ENCODE measurements around the gene QRICH1.

Gene QRICH1

GRCh38 chr3:49119439-49119838 is 25.6 kb upstream of the QRICH1 start:
- DNase-seq = no peak

- DNase-seq = no peak
These were observed 25.2 kb upstream of the QRICH1 start for GRCh38 chr3:49119036-49119435.

- DNase-seq = no peak
These were observed 18.4 kb upstream of the QRICH1 start for GRCh38 chr3:49112262-49112661.

- DNase-seq = no peak
These were observed 17.5 kb upstream of the QRICH1 start for GRCh38 chr3:49111347-49111746.

- no peak for DNase-seq
These were observed 16.9 kb upstream of the QRICH1 start for GRCh38 chr3:49110780-49111179.

GRCh38 chr3:49108346-49108745 is 14.5 kb upstream of the QRICH1 start:
- no peak for DNase-seq

- DNase-seq = peak; percentile 73 to 88
These were observed 10.8 kb upstream of the QRICH1 start, which contains the start of gene QARS1 for GRCh38 chr3:49104427-49105291. QARS1 (minus strand) TSS chr3:49104757; CDS start chr3:49104733, 24 bp downstream.

GRCh38 chr3:49104052-49104426 is 10.2 kb upstream of the QRICH1 start:
- no peak for DNase-seq

GRCh38 chr3:49100046-49100615 is 6.3 kb upstream of the QRICH1 start:
- DNase-seq = no peak

GRCh38 chr3:49098910-49099630 is 5.2 kb upstream of the QRICH1 start:
- no peak for DNase-seq

- peak; percentile 31 to 68 for DNase-seq
These were observed 4.6 kb upstream of the QRICH1 start for GRCh38 chr3:49098429-49098828.

GRCh38 chr3:49092938-49093852 is 676 bp downstream of the QRICH1 start:
- peak; percentile 24 to 63 for DNase-seq

- no peak for DNase-seq
These were observed 12.4 kb downstream of the QRICH1 start for GRCh38 chr3:49081429-49081828.

- DNase-seq = no peak
These were observed 14.6 kb downstream of the QRICH1 start for GRCh38 chr3:49079270-49079669.

- DNase-seq = no peak
These were observed 17.2 kb downstream of the QRICH1 start for GRCh38 chr3:49076646-49077045.

GRCh38 chr3:49076116-49076515 is 17.8 kb downstream of the QRICH1 start:
- no peak for DNase-seq

GRCh38 chr3:49058011-49058410 is 35.9 kb downstream of the QRICH1 start:
- no peak for DNase-seq

GRCh38 chr3:49057268-49057667 is 36.6 kb downstream of the QRICH1 start:
- no peak for DNase-seq

GRCh38 chr3:49054344-49054862 is 39.5 kb downstream of the QRICH1 start:
- no peak for DNase-seq

- DNase-seq = no peak
These were observed 40.3 kb downstream of the QRICH1 start for GRCh38 chr3:49053543-49053942.

- no peak for DNase-seq
These were observed 58.6 kb downstream of the QRICH1 start for GRCh38 chr3:49035281-49035680.

GRCh38 chr3:49034650-49035049 is 59.2 kb downstream of the QRICH1 start:
- DNase-seq = no peak

Measured in NCI-H2081 (cell line).